Endothelial cell of umbilical vein (primary cell): ENCODE results near the gene AGMO. TPM values are rescaled to one million over a fixed set of nuclear protein-coding genes. Genes with fewer than 3 reads are reported as not detected.

ENCODE experiments used
- BruUV-seq: library from RNA; stranded (reverse); fragments of 400-500 nt; replicated peaks from 2 replicates; lab custom pipeline; 2021; lab: Mats Ljungman, UMichigan
- CTCF ChIA-PET: fragments of 300-600, 350-600 bp; sonication (Branson Sonifier 250); formaldehyde crosslinking; loops from one replicate; lab custom pipeline; 2021; ENCODE audit warnings: antibody characterized with exemption, inconsistent platforms; lab: Charles Lee
- POLR2A ChIA-PET: fragments of 300-600, 350-600 bp; sonication (Branson Sonifier 250); formaldehyde crosslinking; loops from one replicate; lab custom pipeline; 2021; ENCODE audit warnings: antibody characterized with exemption, inconsistent platforms; lab: Charles Lee
- DNase-seq: peaks from one replicate; pipeline ENCODE4 v3.0.0-alpha.2; 2011; ENCODE audit warnings: low read depth, low spot score
- FAIRE-seq: peaks from 2 replicates; lab custom pipeline; 2011; peaks lifted over from hg19 to GRCh38; lab: Jason Lieb, UNC
- H2AFZ ChIP-seq: 2 replicates; pipeline ENCODE4 v1.6.0; 2012; ENCODE audit warnings: low read depth, low read length, control low read depth, inconsistent platforms
- H3K27ac ChIP-seq: 2 replicates; pipeline ENCODE4 v1.5.1; 2011; ENCODE audit warnings: low read depth, mild to moderate bottlenecking, control low read depth, low read length, moderate library complexity; ENCODE audit not compliant: insufficient read depth
- H3K27me3 ChIP-seq, 2 experiments: 2 replicates each; pipeline versions ENCODE4 v1.6.0 to v1.6.1; 2011; ENCODE audit warnings: low read length in 2 of 2, mixed read lengths in 1 of 2; ENCODE audit not compliant: control insufficient read depth in 2 of 2, insufficient read depth in 2 of 2
- H3K36me3 ChIP-seq, 2 experiments: 2 replicates in 1 of 2; 3 replicates in 1 of 2; pipeline ENCODE4 v1.5.1; 2011; ENCODE audit warnings: low read length in 2 of 2, mild to moderate bottlenecking in 1 of 2, moderate library complexity in 1 of 2; ENCODE audit not compliant: control insufficient read depth in 2 of 2, insufficient read depth in 2 of 2; ENCODE audit errors: extremely low read depth in 1 of 2
- H3K4me1 ChIP-seq: 3 replicates; pipeline ENCODE4 v1.5.1; 2011; ENCODE audit warnings: mild to moderate bottlenecking, low read length; ENCODE audit not compliant: control insufficient read depth, insufficient read depth; ENCODE audit errors: extremely low read depth
- H3K4me2 ChIP-seq: 2 replicates; pipeline ENCODE4 v1.6.1; 2011; ENCODE audit warnings: low read length, control low read depth, mixed read lengths; ENCODE audit not compliant: insufficient read depth
- H3K4me3 ChIP-seq, 3 experiments: fragments of 200-600 bp in 1 of 3; sonication (generic), shearing (Covaris generic) in 1 of 3; replicated peaks in 1 of 3; 2 replicates each; pipeline ENCODE4 v1.5.1; 2011 to 2016; ENCODE audit warnings: control low read depth in 3 of 3, low read length in 3 of 3, mild to moderate bottlenecking in 2 of 3, inconsistent platforms in 1 of 3, low read depth in 1 of 3, moderate library complexity in 1 of 3; ENCODE audit not compliant: insufficient read depth in 1 of 3
- H3K79me2 ChIP-seq: 2 replicates; pipeline ENCODE4 v1.6.0; 2012; ENCODE audit warnings: low read length, inconsistent platforms; ENCODE audit not compliant: control insufficient read depth, insufficient read depth
- H3K9ac ChIP-seq: replicated peaks from 2 replicates; pipeline ENCODE3; 2011; ENCODE audit warnings: low read length, control low read depth; ENCODE audit not compliant: insufficient read depth; ENCODE audit errors: extremely low read depth
- H3K9me1 ChIP-seq: replicated peaks from 3 replicates; pipeline ENCODE4 v1.6.0; 2011; ENCODE audit warnings: mild to moderate bottlenecking, low read length; ENCODE audit not compliant: control insufficient read depth, insufficient read depth; ENCODE audit errors: extremely low read depth
- H3K9me3 ChIP-seq: replicated peaks from 2 replicates; pipeline ENCODE4 v1.5.1; 2012; ENCODE audit warnings: low read length, inconsistent platforms; ENCODE audit not compliant: control insufficient read depth, insufficient read depth
- H4K20me1 ChIP-seq: replicated peaks from 2 replicates; pipeline ENCODE3; 2011; ENCODE audit warnings: mild to moderate bottlenecking, low read length; ENCODE audit not compliant: control insufficient read depth, insufficient read depth; ENCODE audit errors: extremely low read depth
- FOS ChIP-seq: IDR thresholded peaks from 2 replicates; pipeline ENCODE4 v1.6.1; 2011; ENCODE audit warnings: mild to moderate bottlenecking, low read length, moderate library complexity, borderline replicate concordance; ENCODE audit not compliant: insufficient read depth
- GATA2 ChIP-seq: IDR thresholded peaks from 2 replicates; pipeline ENCODE4 v1.7.0; 2011; ENCODE audit warnings: low read depth, mild to moderate bottlenecking, moderate library complexity, mixed read lengths, low read length; ENCODE audit not compliant: insufficient read length, insufficient read depth
- MYC ChIP-seq: IDR thresholded peaks from one replicate; pipeline ENCODE4 v1.6.1; 2011; ENCODE audit warnings: mild to moderate bottlenecking, low read depth, low read length
- POLR2A ChIP-seq: IDR thresholded peaks from 2 replicates; pipeline ENCODE4 v1.6.1; 2012; ENCODE audit warnings: low read depth, mild to moderate bottlenecking, control low read depth, low read length
- POLR2AphosphoS5 ChIP-seq: IDR thresholded peaks from 2 replicates; pipeline ENCODE4 v1.6.1; 2012; ENCODE audit warnings: low read depth, mild to moderate bottlenecking, control low read depth, low read length, moderate library complexity; ENCODE audit not compliant: insufficient read depth
- dilution Hi-C: fragments of 300-500 bp; cut with MboI; formaldehyde crosslinking; loops from one replicate; pipeline ENCODE4 v1.15.0; 2019; ENCODE audit warnings: low sequenced_read_pairs; ENCODE audit not compliant: extremely low pct_ligation_motif_present
- intact Hi-C: fragments of 100-400 bp; cut with micrococcal nuclease; formaldehyde crosslinking; loops from one replicate; pipeline ENCODE4 v1.10.0; 2022
- polyA plus RNA-seq, 4 experiments: library from polyadenylated mRNA; depleted of rRNA in 3 of 4; stranded (reverse) in 3 of 4; unstranded in 1 of 4; fragments of >200 nt; gene quantifications; 2 replicates each; pipeline versions ENCODE4 v1.2.1 to v1.2.3, GENCODE V29; 2011 to 2012; ENCODE audit warnings: missing spikeins in 1 of 4
- total RNA-seq: library from RNA; stranded (reverse); gene quantifications from 2 replicates; pipeline ENCODE4 v1.2.3, GENCODE V29; 2021
- TF ChIP-seq, protein P1 (sequence below), 2 donors: IDR thresholded peaks; 1 replicate in 1 of 2; 2 replicates in 1 of 2; pipeline ENCODE4 v1.5.1; 2011; ENCODE audit warnings: low read length in 2 of 2, mild to moderate bottlenecking in 2 of 2, moderate library complexity in 2 of 2, control low read depth in 1 of 2, inconsistent platforms in 1 of 2, low read depth in 1 of 2; ENCODE audit not compliant: insufficient read depth in 1 of 2; ENCODE audit errors: extremely low read depth in 1 of 2

AGMO gene
- total and polyA plus RNA-seq, 2 donors (not counting 3 experiments of a cell fraction or from before 2014, with no cell fraction given), result 0.23 to 0.40 TPM

DNA sequence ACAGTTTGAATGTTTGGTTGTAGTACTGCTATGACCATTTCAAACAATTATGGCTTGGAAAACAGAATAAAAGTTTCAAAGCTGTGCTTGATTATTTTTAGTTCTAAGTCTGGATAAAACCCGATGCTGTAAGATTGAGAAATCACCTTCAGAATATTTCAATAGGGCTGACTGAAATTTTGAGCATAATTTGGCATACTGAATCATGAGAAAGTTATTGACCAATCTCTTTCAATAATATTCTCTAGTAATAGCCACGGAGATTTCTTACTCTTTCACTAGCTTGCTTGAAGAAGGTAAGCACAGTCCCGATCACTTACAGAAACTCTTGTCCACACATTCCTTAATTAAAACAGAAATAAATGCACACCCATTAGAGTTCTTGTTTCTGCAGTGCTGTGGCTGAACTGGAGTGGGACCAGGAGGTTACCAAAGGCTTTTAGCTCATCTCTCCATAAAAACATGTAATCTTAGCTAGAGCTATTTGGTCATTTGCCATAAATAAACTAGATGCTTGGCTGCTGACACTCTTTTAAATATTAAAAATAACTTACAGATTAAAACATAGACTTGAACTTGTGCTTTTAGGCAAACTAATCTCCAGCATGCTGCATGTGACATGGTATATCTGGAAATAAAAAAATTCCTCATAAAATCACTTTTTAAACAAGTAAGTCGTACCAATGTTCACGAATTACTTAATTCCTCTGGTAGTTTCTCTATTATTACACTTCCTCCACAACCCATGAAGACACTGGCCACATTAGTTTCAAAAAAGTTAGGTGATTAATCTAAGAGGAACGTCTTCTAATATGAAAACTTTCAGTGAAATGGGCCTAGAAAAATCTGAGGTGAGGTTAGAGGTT is 97.8 kb downstream of the AGMO start:
- DNase-seq, result no peak
- intact Hi-C loops, result no loop called here
- dilution Hi-C loops, result no loop called here
- no peak for TF ChIP-seq FOS
- TF ChIP-seq GATA2, result no peak
- TF ChIP-seq POLR2AphosphoS5, result no peak
- Histone ChIP-seq H3K9me3 (no peaks in the 10 kb centered on the region), H3K9ac (no peak overlapping the region), H3K27me3 (no peaks in the 10 kb centered on the region), H3K4me1 (peaks cover 4% of the 10 kb centered on the region), H3K27ac (no peak overlapping the region), H3K9me1 (no peaks in the 10 kb centered on the region), H3K36me3 (no peaks in the 10 kb centered on the region), H3K79me2 (no peaks in the 10 kb centered on the region), H3K4me2 (no peak overlapping the region), H4K20me1 (no peaks in the 10 kb centered on the region), H3K4me3 (no peak overlapping the region), H2AFZ (no peak overlapping the region)
- FAIRE-seq, result no peak
- POLR2A ChIA-PET, result no interaction called here
- BruUV-seq, result no TSS peak
- CTCF ChIA-PET, result interaction anchor here (1.0 to 1.8 kb wide), 2 partner anchors 26 to 257 kb away, joined by 3 read pairs; no protein-coding TSS in a partner anchor

- Histone ChIP-seq H3K27ac (no peak overlapping the region), H3K9ac (no peak overlapping the region), H3K36me3 (no peaks in the 10 kb centered on the region), H3K79me2 (no peaks in the 10 kb centered on the region), H2AFZ (peak overlapping the region; percentile 74), H3K4me3 (no peak overlapping the region), H3K9me1 (no peaks in the 10 kb centered on the region), H3K9me3 (no peaks in the 10 kb centered on the region), H4K20me1 (no peaks in the 10 kb centered on the region), H3K4me1 (peaks cover 4% of the 10 kb centered on the region), H3K27me3 (no peaks in the 10 kb centered on the region), H3K4me2 (no peak overlapping the region)
- peak; percentile 56 for DNase-seq
- peak; percentile 37 for FAIRE-seq
- BruUV-seq, result no TSS peak
- TF ChIP-seq MYC, result no peak
- peak; percentile 46 for TF ChIP-seq FOS
- TF ChIP-seq, protein P1, sequence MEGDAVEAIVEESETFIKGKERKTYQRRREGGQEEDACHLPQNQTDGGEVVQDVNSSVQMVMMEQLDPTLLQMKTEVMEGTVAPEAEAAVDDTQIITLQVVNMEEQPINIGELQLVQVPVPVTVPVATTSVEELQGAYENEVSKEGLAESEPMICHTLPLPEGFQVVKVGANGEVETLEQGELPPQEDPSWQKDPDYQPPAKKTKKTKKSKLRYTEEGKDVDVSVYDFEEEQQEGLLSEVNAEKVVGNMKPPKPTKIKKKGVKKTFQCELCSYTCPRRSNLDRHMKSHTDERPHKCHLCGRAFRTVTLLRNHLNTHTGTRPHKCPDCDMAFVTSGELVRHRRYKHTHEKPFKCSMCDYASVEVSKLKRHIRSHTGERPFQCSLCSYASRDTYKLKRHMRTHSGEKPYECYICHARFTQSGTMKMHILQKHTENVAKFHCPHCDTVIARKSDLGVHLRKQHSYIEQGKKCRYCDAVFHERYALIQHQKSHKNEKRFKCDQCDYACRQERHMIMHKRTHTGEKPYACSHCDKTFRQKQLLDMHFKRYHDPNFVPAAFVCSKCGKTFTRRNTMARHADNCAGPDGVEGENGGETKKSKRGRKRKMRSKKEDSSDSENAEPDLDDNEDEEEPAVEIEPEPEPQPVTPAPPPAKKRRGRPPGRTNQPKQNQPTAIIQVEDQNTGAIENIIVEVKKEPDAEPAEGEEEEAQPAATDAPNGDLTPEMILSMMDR (IDR thresholded peaks at IDR 0.05; ENCODE audit: extremely low read depth in 1 of 2, insufficient read depth in 1 of 2, low read depth in 1 of 2, low read length in 2 of 2), result no peak
- TF ChIP-seq GATA2, result no peak
- no peak for TF ChIP-seq POLR2AphosphoS5
- TF ChIP-seq POLR2A, result no peak
- ChIA-PET CTCF (interaction anchor here (1.0 to 1.8 kb wide), 4 partner anchors 8 to 635 kb away, joined by 3 to 5 read pairs (median 3); no protein-coding TSS in a partner anchor), POLR2A (no interaction called here)
- intact Hi-C loops (no loop called here), dilution Hi-C loops (no loop called here)
Observed at GRCh38 chr7:15462721-15463389, 99.0 kb downstream of the AGMO start.
